Stomach (tissue), 4 donors: ENCODE results near the gene PPM1J.
"Not testable (repeated sequence)": the region's sequence is repeated elsewhere in the genome, so short reads cannot be mapped to it uniquely, and the experiment has no call there.

Experiments used
- EP300 ChIP-seq: sonication (generic); formaldehyde crosslinking; IDR thresholded peaks from one replicate; pipeline ENCODE4 v1.6.1; 2017; ENCODE audit warnings: antibody characterized with exemption
- TF ChIP-seq, protein P1 (sequence below), 7 experiments: fragments of 450-650 bp in 4 of 7; fragments of 200-600 bp in 3 of 7; sonication (generic) in 3 of 7; IDR thresholded peaks; one replicate each; pipeline ENCODE4 v1.5.1; 2016 to 2019; ENCODE audit warnings: antibody characterized with exemption in 7 of 7, control low read depth in 2 of 7, mild to moderate bottlenecking in 1 of 7

DNA sequence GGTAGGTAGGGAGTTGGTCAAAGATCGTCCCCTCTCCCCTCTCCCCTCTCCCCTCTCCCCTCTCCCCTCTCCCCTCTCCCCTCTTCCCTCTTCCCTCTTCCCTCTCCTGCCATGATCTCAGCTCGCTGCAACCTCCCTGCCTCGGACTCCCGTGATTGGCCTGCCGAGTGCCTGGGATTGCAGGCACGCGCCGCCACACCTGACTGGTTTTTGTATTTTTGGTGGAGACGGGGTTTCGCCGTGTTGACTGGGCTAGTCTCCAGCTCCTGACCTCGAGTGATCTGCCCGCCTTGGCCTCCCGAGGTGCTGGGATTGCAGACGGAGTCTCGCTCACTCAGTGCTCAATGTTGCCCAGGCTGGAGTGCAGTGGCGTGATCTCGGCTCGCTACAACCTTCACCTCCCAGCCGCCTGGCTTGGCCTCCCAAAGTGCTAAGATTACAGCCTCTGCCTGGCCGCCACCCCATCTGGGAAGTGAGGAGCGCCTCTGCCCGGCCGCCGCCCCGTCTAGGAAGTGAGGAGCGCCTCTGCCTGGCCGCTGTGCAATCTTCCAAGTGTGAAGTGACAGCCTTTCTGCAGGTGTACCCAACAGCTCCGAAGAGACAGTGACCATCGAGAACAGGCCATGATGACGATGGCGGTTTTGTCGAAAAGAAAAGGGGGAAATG lies 13.3 kb upstream of the PPM1J start:
- TF ChIP-seq, protein P1, sequence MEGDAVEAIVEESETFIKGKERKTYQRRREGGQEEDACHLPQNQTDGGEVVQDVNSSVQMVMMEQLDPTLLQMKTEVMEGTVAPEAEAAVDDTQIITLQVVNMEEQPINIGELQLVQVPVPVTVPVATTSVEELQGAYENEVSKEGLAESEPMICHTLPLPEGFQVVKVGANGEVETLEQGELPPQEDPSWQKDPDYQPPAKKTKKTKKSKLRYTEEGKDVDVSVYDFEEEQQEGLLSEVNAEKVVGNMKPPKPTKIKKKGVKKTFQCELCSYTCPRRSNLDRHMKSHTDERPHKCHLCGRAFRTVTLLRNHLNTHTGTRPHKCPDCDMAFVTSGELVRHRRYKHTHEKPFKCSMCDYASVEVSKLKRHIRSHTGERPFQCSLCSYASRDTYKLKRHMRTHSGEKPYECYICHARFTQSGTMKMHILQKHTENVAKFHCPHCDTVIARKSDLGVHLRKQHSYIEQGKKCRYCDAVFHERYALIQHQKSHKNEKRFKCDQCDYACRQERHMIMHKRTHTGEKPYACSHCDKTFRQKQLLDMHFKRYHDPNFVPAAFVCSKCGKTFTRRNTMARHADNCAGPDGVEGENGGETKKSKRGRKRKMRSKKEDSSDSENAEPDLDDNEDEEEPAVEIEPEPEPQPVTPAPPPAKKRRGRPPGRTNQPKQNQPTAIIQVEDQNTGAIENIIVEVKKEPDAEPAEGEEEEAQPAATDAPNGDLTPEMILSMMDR (IDR thresholded peaks at IDR 0.05): not testable (repeated sequence)
- TF ChIP-seq EP300: not testable (repeated sequence)
